Ascending aorta (tissue), 2 donors: ENCODE results near the gene EED. TPM values are rescaled to one million over a fixed set of nuclear protein-coding genes. Genes with fewer than 3 reads are reported as not detected.

Experiments
- DNase-seq, 2 donors: peaks; one replicate each; pipeline ENCODE4 v3.0.0-alpha.2; 2019; ENCODE audit warnings: low spot score in 2 of 2
- H3K27ac ChIP-seq, 2 donors: fragments of 200-600 bp; sonication (generic); one replicate each; pipeline ENCODE4 v1.5.1; 2016 to 2017; ENCODE audit warnings: mild to moderate bottlenecking in 1 of 2
- H3K27me3 ChIP-seq: fragments of 200-600 bp; sonication (generic); one replicate; pipeline ENCODE4 v1.5.1; 2017
- H3K36me3 ChIP-seq, 2 donors: fragments of 200-600 bp; sonication (generic); one replicate each; pipeline ENCODE4 v1.5.1; 2016
- H3K4me1 ChIP-seq, 2 donors: fragments of 200-600 bp; sonication (generic); one replicate each; pipeline ENCODE4 v1.5.1; 2016 to 2017; ENCODE audit warnings: mild to moderate bottlenecking in 1 of 2
- H3K4me3 ChIP-seq, 2 donors: fragments of 200-600 bp; sonication (generic); one replicate each; pipeline ENCODE4 v1.5.1; 2016 to 2017; ENCODE audit warnings: mild to moderate bottlenecking in 1 of 2
- H3K9me3 ChIP-seq, 2 donors: fragments of 200-600 bp; sonication (generic); one replicate each; pipeline ENCODE4 v1.5.1; 2016
- CTCF ChIP-seq, 3 experiments: fragments of 200-600 bp in 2 of 3; fragments of 450-650 bp in 1 of 3; sonication (generic) in 2 of 3; IDR thresholded peaks; one replicate each; pipeline ENCODE4 v1.5.1; 2016 to 2019; ENCODE audit warnings: antibody characterized with exemption in 3 of 3, mild to moderate bottlenecking in 1 of 3, moderate library complexity in 1 of 3
- intact Hi-C: fragments of 100-400 bp; cut with DNase I; formaldehyde crosslinking; loops from one replicate; pipeline ENCODE4 v1.15.1; 2023
- total RNA-seq: library from RNA; depleted of rRNA; stranded (reverse); fragments of >200 nt; gene quantifications from one replicate; pipeline ENCODE4 v1.1.0, GENCODE V29; 2016

The EED gene
- total RNA-seq, 1 donor from 2014 or later: 16.1 TPM

DNA sequence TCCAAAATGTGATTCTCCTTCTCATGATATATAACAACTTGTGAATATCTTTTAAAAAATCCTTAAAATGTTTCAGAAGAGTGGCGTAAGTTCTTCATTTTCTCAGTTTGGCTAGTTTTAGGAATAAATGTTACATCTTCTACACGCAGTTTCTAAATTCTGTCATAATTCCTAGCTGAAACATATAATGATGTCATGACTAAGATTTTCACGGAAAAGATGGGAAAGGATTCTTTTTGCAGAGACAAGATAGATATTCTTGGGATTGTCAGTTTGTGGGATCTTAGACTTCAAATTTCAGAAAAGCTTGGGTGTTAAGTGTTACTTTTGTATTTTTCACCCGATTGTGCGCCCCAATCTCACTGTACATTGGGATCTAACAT is 1.7 kb downstream of the EED start:
- Histone ChIP-seq H3K4me1 (peaks cover 3 to 15% of the 10 kb centered on the region in 2 donors), H3K27me3 (no peaks in the 10 kb centered on the region), H3K9me3 (no peaks in the 10 kb centered on the region), H3K36me3 (no peaks in the 10 kb centered on the region), H3K4me3 (peak overlapping the region; percentile 86 to 94), H3K27ac (no peak overlapping the region)
- DNase-seq: no peak
- no peak for TF ChIP-seq CTCF (IDR thresholded peaks at IDR 0.05)
- intact Hi-C loops: loop anchor here (10.0 kb wide), 2 partner anchors 561 to 621 kb away; partner anchors contain the start of genes CCDC89, DLG2 and TMEM126B

- no peak for DNase-seq
- Histone ChIP-seq H3K27me3 (no peaks in the 10 kb centered on the region), H3K36me3 (no peaks in the 10 kb centered on the region), H3K4me1 (peaks cover 3 to 15% of the 10 kb centered on the region in 2 donors), H3K4me3 (no peak overlapping the region), H3K9me3 (no peaks in the 10 kb centered on the region), H3K27ac (no peak overlapping the region)
- intact Hi-C loops: loop anchor here (10.0 kb wide), 2 partner anchors 563 to 623 kb away; partner anchors contain the start of genes CCDC89, DLG2 and TMEM126B
- TF ChIP-seq CTCF (IDR thresholded peaks at IDR 0.05): no peak
Observed at GRCh38 chr11:86247608-86248007, 3.1 kb downstream of the EED start.

DNA sequence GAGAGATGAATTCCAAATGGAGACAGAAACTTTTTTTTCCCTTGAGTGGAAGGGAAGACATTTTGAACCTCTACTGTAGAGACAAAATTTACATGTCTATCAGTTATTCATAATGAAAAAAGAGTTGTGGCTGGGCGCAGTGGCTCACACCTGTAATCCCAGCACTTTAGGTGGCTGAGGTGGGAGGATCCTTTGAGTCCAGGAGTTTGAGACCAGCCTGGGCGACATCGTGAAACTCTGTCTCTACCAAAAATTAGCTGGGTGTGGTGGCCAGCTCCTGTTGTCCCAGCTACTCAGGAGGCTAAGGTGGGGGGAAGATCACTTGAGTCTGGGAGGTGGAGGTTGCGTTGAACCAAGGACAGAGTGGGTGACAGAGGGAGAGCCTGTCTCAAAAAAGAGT is 4.1 kb downstream of the EED start:
- Histone ChIP-seq H3K4me3 (no peak overlapping the region), H3K27me3 (no peaks in the 10 kb centered on the region), H3K4me1 (peaks cover 3 to 15% of the 10 kb centered on the region in 2 donors), H3K27ac (no peak overlapping the region), H3K9me3 (no peaks in the 10 kb centered on the region), H3K36me3 (no peaks in the 10 kb centered on the region)
- no peak for DNase-seq
- TF ChIP-seq CTCF (IDR thresholded peaks at IDR 0.05): no peak
- intact Hi-C loops: loop anchor here (10.0 kb wide), 2 partner anchors 564 to 624 kb away; partner anchors contain the start of genes CCDC89, DLG2 and TMEM126B

DNA sequence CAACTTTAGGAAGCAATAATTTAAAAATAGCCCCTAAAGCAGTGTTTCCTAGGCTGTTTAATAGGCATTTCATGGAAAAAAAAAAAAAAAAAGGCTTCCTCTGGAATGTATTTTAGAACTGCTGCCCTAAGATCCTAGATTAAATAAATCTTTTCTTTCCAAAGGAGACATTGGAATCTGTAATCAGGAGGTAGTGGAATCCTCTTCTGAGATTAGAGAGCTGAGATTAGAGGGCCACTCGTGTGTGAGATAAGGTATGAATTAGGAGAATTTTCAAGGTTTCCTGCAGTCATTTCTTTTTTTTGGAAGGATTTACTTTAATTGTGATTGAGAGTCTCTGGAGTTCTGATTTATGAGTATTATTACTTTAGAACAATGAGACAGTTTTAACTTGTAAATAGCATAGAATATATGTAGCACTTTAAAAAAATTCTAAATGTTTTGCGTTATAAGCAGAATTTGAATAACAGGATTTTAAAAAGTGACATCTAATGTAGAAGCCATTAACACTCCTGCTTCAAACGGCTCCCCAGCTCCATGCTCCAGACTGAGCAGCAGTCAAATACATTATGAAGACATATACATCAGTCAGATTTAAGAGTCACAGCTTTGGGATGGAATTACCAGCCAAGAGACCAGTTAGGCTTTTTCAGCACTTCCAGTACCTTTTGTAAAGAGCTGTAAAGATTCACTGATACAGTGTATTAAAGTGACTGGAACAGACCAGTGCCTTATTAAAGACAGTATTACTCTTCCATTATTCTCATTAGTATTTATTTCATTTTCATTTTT is 5.0 kb downstream of the EED start:
- Histone ChIP-seq H3K27ac (no peak overlapping the region), H3K36me3 (no peaks in the 10 kb centered on the region), H3K4me1 (peaks cover 0 to 12% of the 10 kb centered on the region in 2 donors), H3K27me3 (no peaks in the 10 kb centered on the region), H3K9me3 (no peaks in the 10 kb centered on the region), H3K4me3 (no peak overlapping the region)
- TF ChIP-seq CTCF (IDR thresholded peaks at IDR 0.05): no peak
- DNase-seq: no peak
- intact Hi-C loops: loop anchor here (10.0 kb wide), 2 partner anchors 565 to 625 kb away; partner anchors contain the start of genes CCDC89, DLG2 and TMEM126B

- no peaks in the 10 kb centered on the region for H3K9me3 ChIP-seq
- peaks cover 0 to 9% of the 10 kb centered on the region in 2 donors for H3K4me1 ChIP-seq
- peaks cover 0 to 4% of the 10 kb centered on the region in 2 donors for H3K36me3 ChIP-seq
- H3K4me3 ChIP-seq: no peak overlapping the region
- TF ChIP-seq CTCF (IDR thresholded peaks at IDR 0.05): no peak
- no peaks in the 10 kb centered on the region for H3K27me3 ChIP-seq
- H3K27ac ChIP-seq: no peak overlapping the region
- intact Hi-C loops: no loop called here
- DNase-seq: no peak
Observed at GRCh38 chr11:86251345-86251744, 6.8 kb downstream of the EED start.
